ENCODE measurements around the gene EDEM1. TPM values are rescaled to one million over a fixed set of nuclear protein-coding genes. Genes with fewer than 3 reads are reported as not detected.

Gene EDEM1
- total RNA-seq, 1 experiment from 2014 or later, result 65.9 TPM

- H3K4me3 Mint-ChIP-seq (ENCODE audit: low read depth, unreplicated experiment), result no peak overlapping the region
- DNase-seq, result no peak
- CTCF ChIA-PET, result no interaction called here
- H3K9me3 Mint-ChIP-seq (ENCODE audit: low read depth, unreplicated experiment), result no peaks in the 10 kb centered on the region
- intact Hi-C loops (cut with micrococcal nuclease; ENCODE audit: unreplicated experiment), result no loop called here
- no peaks in the 10 kb centered on the region for H3K36me3 Mint-ChIP-seq (ENCODE audit: insufficient read depth, unreplicated experiment)
- H3K27me3 Mint-ChIP-seq (ENCODE audit: unreplicated experiment), result no peaks in the 10 kb centered on the region
- H3K4me1 Mint-ChIP-seq (ENCODE audit: low read depth, unreplicated experiment), result no peaks in the 10 kb centered on the region
- no peak overlapping the region for H3K27ac Mint-ChIP-seq (ENCODE audit: unreplicated experiment)
- no TSS peak for BruUV-seq (replicated peaks)
- TF ChIP-seq, protein P1, sequence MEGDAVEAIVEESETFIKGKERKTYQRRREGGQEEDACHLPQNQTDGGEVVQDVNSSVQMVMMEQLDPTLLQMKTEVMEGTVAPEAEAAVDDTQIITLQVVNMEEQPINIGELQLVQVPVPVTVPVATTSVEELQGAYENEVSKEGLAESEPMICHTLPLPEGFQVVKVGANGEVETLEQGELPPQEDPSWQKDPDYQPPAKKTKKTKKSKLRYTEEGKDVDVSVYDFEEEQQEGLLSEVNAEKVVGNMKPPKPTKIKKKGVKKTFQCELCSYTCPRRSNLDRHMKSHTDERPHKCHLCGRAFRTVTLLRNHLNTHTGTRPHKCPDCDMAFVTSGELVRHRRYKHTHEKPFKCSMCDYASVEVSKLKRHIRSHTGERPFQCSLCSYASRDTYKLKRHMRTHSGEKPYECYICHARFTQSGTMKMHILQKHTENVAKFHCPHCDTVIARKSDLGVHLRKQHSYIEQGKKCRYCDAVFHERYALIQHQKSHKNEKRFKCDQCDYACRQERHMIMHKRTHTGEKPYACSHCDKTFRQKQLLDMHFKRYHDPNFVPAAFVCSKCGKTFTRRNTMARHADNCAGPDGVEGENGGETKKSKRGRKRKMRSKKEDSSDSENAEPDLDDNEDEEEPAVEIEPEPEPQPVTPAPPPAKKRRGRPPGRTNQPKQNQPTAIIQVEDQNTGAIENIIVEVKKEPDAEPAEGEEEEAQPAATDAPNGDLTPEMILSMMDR (IDR thresholded peaks at IDR 0.05; ENCODE audit: unreplicated experiment), result no peak
These were observed 64.6 kb downstream of the EDEM1 start for GRCh38 chr3:5252131-5252530.

DNA sequence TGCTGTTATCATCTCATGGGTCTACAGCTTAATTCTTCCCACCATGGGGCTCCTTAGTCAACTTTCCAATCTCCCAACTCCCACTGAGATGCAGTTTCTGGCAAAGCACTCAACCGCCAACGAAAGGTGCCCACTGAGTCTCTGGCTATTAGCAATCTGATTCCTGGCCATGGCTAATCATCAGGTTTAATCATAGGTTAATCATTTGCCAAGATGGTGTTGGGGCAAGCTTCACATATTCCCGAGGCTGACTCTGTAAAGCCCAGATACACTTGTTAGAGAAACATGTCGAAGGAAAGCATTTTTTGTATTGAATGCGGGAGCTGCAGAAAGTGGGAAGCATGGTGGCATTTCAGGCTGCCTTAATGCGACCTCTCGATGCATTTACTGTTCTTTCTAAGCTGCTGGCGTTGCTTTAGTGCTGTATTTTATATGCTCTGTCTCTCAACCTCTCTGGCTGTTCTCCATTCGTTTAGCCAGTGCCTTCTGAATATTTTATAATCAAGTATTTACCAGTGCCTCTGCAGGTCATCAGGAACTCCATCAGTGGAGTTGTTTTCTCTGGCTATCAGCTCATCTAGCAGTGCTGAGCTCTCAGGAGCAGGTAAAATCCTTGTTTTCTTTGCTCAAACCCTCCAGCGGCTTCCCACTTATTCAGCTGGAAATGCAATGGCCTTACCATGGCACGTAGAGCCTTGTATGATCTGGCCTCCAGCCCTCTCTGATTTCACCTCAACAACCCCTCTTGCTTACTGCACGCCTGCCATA is 67.0 kb downstream of the EDEM1 start:
- no peaks in the 10 kb centered on the region for H3K4me1 Mint-ChIP-seq (ENCODE audit: low read depth, unreplicated experiment)
- no peaks in the 10 kb centered on the region for H3K36me3 Mint-ChIP-seq (ENCODE audit: insufficient read depth, unreplicated experiment)
- TF ChIP-seq, protein P1 (IDR thresholded peaks at IDR 0.05; ENCODE audit: unreplicated experiment), result no peak
- CTCF ChIA-PET, result no interaction called here
- H3K27me3 Mint-ChIP-seq (ENCODE audit: unreplicated experiment), result no peaks in the 10 kb centered on the region
- intact Hi-C loops (cut with micrococcal nuclease; ENCODE audit: unreplicated experiment), result no loop called here
- H3K4me3 Mint-ChIP-seq (ENCODE audit: low read depth, unreplicated experiment), result no peak overlapping the region
- no peak overlapping the region for H3K27ac Mint-ChIP-seq (ENCODE audit: unreplicated experiment)
- no peak for DNase-seq
- H3K9me3 Mint-ChIP-seq (ENCODE audit: low read depth, unreplicated experiment), result no peaks in the 10 kb centered on the region
- no TSS peak for BruUV-seq (replicated peaks)

- CTCF ChIA-PET, result interaction anchor here (0.6 kb wide), 1 partner anchor 261 kb away, joined by 3 read pairs; no protein-coding TSS in a partner anchor
- Mint-ChIP-seq H3K27me3 (ENCODE audit: unreplicated experiment) (no peaks in the 10 kb centered on the region), H3K4me1 (ENCODE audit: low read depth, unreplicated experiment) (no peaks in the 10 kb centered on the region), H3K27ac (ENCODE audit: unreplicated experiment) (no peak overlapping the region), H3K4me3 (ENCODE audit: low read depth, unreplicated experiment) (no peak overlapping the region), H3K36me3 (ENCODE audit: insufficient read depth, unreplicated experiment) (no peaks in the 10 kb centered on the region), H3K9me3 (ENCODE audit: low read depth, unreplicated experiment) (no peaks in the 10 kb centered on the region)
- intact Hi-C loops (cut with micrococcal nuclease; ENCODE audit: unreplicated experiment), result no loop called here
- BruUV-seq (replicated peaks), result no TSS peak
- DNase-seq, result no peak
- TF ChIP-seq, protein P1 (IDR thresholded peaks at IDR 0.05; ENCODE audit: unreplicated experiment), result no peak
These were observed 68.2 kb downstream of the EDEM1 start for GRCh38 chr3:5255404-5256344.

- Mint-ChIP-seq H3K4me3 (ENCODE audit: low read depth, unreplicated experiment) (no peak overlapping the region), H3K27ac (ENCODE audit: unreplicated experiment) (no peak overlapping the region), H3K4me1 (ENCODE audit: low read depth, unreplicated experiment) (no peaks in the 10 kb centered on the region), H3K36me3 (ENCODE audit: insufficient read depth, unreplicated experiment) (no peaks in the 10 kb centered on the region), H3K9me3 (ENCODE audit: low read depth, unreplicated experiment) (no peaks in the 10 kb centered on the region), H3K27me3 (ENCODE audit: unreplicated experiment) (no peaks in the 10 kb centered on the region)
- intact Hi-C loops (cut with micrococcal nuclease; ENCODE audit: unreplicated experiment), result no loop called here
- CTCF ChIA-PET, result no interaction called here
- no TSS peak for BruUV-seq (replicated peaks)
- TF ChIP-seq, protein P1 (IDR thresholded peaks at IDR 0.05; ENCODE audit: unreplicated experiment), result no peak
- no peak for DNase-seq
These were observed 71.0 kb downstream of the EDEM1 start for GRCh38 chr3:5258526-5258925.
